ENCODE results near the gene TRDN.

The TRDN gene

DNA sequence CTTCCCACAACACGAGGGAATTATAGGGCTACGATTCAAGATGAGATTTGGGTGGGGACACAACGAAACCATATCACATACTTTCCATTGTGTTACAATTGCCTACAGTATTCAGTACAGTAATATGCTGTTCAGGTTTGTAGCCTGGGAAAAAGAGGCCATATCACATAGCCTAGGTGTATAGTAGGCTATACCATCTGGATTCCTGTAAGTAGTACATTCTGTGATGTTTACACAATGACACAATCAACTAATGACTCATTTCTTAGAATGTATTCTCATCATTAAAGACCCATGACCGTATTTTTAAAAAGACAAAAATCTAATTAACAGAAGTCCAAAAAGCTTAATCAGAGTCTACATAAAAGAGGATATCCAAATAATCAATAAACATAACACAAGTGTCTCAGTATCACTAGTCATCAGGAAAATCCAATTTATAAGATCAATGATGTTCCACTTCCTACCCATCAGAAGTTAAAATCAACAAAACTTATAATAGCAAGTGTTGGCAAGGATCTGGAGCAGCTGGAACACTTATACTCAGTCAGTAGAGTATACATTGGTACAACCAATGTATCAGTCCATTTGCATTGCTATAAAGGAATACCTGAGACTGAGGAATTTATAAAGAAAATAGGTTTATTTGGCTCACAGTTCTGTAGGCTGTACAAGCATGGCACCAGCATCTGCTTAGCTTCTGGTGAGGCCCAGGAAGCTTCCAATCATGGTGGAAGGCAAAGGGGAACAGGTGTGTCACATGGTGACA is 424.8 kb downstream of the TRDN start:
- no peak for ATAC-seq
- TF ChIP-seq CSDC2 (CRISPR knock-in tag; IDR thresholded peaks at IDR 0.05): no peak
- TF ChIP-seq ARNTL (CRISPR knock-in tag; IDR thresholded peaks at IDR 0.05; ENCODE audit: borderline replicate concordance, low read depth): no peak
- TF ChIP-seq, protein P1, sequence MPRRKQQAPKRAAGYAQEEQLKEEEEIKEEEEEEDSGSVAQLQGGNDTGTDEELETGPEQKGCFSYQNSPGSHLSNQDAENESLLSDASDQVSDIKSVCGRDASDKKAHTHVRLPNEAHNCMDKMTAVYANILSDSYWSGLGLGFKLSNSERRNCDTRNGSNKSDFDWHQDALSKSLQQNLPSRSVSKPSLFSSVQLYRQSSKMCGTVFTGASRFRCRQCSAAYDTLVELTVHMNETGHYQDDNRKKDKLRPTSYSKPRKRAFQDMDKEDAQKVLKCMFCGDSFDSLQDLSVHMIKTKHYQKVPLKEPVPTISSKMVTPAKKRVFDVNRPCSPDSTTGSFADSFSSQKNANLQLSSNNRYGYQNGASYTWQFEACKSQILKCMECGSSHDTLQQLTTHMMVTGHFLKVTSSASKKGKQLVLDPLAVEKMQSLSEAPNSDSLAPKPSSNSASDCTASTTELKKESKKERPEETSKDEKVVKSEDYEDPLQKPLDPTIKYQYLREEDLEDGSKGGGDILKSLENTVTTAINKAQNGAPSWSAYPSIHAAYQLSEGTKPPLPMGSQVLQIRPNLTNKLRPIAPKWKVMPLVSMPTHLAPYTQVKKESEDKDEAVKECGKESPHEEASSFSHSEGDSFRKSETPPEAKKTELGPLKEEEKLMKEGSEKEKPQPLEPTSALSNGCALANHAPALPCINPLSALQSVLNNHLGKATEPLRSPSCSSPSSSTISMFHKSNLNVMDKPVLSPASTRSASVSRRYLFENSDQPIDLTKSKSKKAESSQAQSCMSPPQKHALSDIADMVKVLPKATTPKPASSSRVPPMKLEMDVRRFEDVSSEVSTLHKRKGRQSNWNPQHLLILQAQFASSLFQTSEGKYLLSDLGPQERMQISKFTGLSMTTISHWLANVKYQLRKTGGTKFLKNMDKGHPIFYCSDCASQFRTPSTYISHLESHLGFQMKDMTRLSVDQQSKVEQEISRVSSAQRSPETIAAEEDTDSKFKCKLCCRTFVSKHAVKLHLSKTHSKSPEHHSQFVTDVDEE (CRISPR knock-in tag; IDR thresholded peaks at IDR 0.05): no peak
- TF ChIP-seq TCF4 (CRISPR knock-in tag; IDR thresholded peaks at IDR 0.05; ENCODE audit: borderline replicate concordance): no peak
- no peak for TF ChIP-seq RARB (CRISPR knock-in tag; IDR thresholded peaks at IDR 0.05)
- no peak for TF ChIP-seq BACH2 (CRISPR knock-in tag; IDR thresholded peaks at IDR 0.05; ENCODE audit: borderline replicate concordance)
- TF ChIP-seq ISL1 (CRISPR knock-in tag; IDR thresholded peaks at IDR 0.05): no peak
- TF ChIP-seq, protein P2, sequence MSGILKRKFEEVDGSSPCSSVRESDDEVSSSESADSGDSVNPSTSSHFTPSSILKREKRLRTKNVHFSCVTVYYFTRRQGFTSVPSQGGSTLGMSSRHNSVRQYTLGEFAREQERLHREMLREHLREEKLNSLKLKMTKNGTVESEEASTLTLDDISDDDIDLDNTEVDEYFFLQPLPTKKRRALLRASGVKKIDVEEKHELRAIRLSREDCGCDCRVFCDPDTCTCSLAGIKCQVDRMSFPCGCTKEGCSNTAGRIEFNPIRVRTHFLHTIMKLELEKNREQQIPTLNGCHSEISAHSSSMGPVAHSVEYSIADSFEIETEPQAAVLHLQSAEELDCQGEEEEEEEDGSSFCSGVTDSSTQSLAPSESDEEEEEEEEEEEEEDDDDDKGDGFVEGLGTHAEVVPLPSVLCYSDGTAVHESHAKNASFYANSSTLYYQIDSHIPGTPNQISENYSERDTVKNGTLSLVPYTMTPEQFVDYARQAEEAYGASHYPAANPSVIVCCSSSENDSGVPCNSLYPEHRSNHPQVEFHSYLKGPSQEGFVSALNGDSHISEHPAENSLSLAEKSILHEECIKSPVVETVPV (CRISPR knock-in tag; IDR thresholded peaks at IDR 0.05): no peak
- TF ChIP-seq ESRRG (CRISPR knock-in tag; IDR thresholded peaks at IDR 0.05): no peak
- no peak for TF ChIP-seq ZNF70 (CRISPR knock-in tag; IDR thresholded peaks at IDR 0.05)
- TF ChIP-seq ZNF8 (CRISPR knock-in tag; IDR thresholded peaks at IDR 0.05): no peak
- TF ChIP-seq, protein P3, sequence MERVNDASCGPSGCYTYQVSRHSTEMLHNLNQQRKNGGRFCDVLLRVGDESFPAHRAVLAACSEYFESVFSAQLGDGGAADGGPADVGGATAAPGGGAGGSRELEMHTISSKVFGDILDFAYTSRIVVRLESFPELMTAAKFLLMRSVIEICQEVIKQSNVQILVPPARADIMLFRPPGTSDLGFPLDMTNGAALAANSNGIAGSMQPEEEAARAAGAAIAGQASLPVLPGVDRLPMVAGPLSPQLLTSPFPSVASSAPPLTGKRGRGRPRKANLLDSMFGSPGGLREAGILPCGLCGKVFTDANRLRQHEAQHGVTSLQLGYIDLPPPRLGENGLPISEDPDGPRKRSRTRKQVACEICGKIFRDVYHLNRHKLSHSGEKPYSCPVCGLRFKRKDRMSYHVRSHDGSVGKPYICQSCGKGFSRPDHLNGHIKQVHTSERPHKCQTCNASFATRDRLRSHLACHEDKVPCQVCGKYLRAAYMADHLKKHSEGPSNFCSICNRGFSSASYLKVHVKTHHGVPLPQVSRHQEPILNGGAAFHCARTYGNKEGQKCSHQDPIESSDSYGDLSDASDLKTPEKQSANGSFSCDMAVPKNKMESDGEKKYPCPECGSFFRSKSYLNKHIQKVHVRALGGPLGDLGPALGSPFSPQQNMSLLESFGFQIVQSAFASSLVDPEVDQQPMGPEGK (CRISPR knock-in tag; IDR thresholded peaks at IDR 0.05; ENCODE audit: borderline replicate concordance): no peak
- no peak for TF ChIP-seq GLIS3 (CRISPR knock-in tag; IDR thresholded peaks at IDR 0.05)
- no peak for TF ChIP-seq PPARA (CRISPR knock-in tag; IDR thresholded peaks at IDR 0.05; ENCODE audit: borderline replicate concordance)

DNA sequence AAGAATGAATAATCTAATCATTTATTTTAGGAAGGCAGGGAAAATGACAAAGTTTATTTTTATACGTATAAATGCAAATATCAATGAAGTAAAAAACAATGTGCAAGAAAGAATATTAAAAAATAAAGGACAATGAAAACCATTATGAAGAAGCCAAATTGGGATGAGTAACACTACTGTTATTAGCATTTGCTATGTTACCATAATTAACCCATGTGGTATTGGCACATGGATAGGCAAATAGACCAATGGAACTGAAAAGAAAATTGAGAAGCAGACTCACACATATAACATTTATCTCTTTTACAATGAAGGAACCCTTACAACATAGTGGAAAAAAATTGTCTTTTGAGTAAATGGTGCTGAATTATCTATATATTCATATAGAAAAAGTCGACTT is 426.1 kb downstream of the TRDN start:
- no peak for TF ChIP-seq ZC3H10 (CRISPR knock-in tag; IDR thresholded peaks at IDR 0.05)
- TF ChIP-seq OSR1 (CRISPR knock-in tag; IDR thresholded peaks at IDR 0.05): no peak
- no peak for ATAC-seq

DNA sequence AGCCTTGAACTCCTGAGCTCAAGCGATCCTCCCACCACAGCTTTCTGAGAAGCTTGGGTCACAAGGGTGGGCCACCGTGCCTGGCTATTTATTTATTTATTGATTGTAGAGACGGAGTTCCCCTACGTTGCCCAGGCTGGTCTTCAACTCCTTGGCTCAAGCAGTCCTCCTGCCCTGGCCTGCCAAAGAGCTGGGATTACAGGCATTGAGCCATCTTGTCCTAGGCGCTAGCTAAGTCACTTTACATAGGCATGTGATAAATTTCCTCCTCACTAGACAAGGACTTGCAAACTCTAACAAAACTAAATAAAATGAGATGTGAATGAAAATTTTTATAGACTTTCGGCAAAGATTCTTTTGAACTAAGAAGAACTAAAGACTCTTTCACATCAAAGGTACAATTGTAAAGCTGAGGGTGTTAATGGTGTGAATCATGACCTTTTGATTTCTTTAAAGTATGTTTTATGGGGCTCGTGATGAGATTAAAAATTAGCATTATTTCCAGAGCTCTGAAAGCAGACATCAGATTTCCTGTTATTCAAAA is 428.7 kb downstream of the TRDN start:
- TF ChIP-seq BACH2 (CRISPR knock-in tag; IDR thresholded peaks at IDR 0.05; ENCODE audit: borderline replicate concordance): no peak
- no peak for ATAC-seq

DNA sequence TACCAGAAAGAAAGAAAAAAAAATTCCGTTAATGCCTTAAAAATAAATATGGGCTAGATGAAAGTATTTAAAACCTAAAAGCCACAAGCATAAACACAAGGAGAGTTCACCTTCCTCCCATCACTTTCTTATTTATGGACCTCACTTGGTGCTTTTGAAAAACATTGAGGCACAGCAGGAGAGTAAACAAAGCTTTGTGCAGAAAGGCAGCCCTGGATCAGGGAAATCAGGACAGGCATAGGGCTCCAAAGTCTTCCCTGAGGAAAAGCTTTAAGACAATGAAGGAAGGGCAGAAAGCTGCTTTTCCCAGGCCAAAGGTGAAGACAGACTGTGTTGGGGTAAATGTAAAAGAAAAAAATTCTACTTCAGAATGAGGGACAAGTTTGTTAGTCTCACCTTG is 432.8 kb downstream of the TRDN start:
- ATAC-seq: no peak
- TF ChIP-seq GLIS3 (CRISPR knock-in tag; IDR thresholded peaks at IDR 0.05) (no peak), ZFP30 (CRISPR knock-in tag; IDR thresholded peaks at IDR 0.05) (no peak), TOX (CRISPR knock-in tag; IDR thresholded peaks at IDR 0.05; ENCODE audit: borderline replicate concordance) (no peak), BACH2 (CRISPR knock-in tag; IDR thresholded peaks at IDR 0.05; ENCODE audit: borderline replicate concordance) (no peak), TCF4 (CRISPR knock-in tag; IDR thresholded peaks at IDR 0.05; ENCODE audit: borderline replicate concordance) (no peak), ESRRG (CRISPR knock-in tag; IDR thresholded peaks at IDR 0.05) (no peak), CSDC2 (CRISPR knock-in tag; IDR thresholded peaks at IDR 0.05) (no peak)
- TF ChIP-seq, protein P1 (CRISPR knock-in tag; IDR thresholded peaks at IDR 0.05): no peak
- TF ChIP-seq, protein P4, sequence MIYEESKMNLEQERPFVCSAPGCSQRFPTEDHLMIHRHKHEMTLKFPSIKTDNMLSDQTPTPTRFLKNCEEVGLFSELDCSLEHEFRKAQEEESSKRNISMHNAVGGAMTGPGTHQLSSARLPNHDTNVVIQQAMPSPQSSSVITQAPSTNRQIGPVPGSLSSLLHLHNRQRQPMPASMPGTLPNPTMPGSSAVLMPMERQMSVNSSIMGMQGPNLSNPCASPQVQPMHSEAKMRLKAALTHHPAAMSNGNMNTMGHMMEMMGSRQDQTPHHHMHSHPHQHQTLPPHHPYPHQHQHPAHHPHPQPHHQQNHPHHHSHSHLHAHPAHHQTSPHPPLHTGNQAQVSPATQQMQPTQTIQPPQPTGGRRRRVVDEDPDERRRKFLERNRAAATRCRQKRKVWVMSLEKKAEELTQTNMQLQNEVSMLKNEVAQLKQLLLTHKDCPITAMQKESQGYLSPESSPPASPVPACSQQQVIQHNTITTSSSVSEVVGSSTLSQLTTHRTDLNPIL (CRISPR knock-in tag; IDR thresholded peaks at IDR 0.05; ENCODE audit: low read depth): no peak
- TF ChIP-seq, protein P3 (CRISPR knock-in tag; IDR thresholded peaks at IDR 0.05; ENCODE audit: borderline replicate concordance): no peak

Measured in SK-N-SH treated with all-trans-retinoic acid at 6 μM for 48 hours (cell line).